Neural progenitor cell (in vitro differentiated cells): Measurements from ENCODE around the gene FBN3.

Experiments used
- CTCF ChIP-seq: fragments of 200-600 bp; sonication (generic); IDR thresholded peaks from 2 replicates; pipeline ENCODE4 v1.5.1; 2017; ENCODE audit warnings: antibody characterized with exemption, mild to moderate bottlenecking
- EZH2phosphoT487 ChIP-seq: fragments of 200-600 bp; sonication (generic); IDR thresholded peaks from 2 replicates; pipeline ENCODE4 v1.6.1; 2017; ENCODE audit warnings: antibody characterized with exemption

DNA sequence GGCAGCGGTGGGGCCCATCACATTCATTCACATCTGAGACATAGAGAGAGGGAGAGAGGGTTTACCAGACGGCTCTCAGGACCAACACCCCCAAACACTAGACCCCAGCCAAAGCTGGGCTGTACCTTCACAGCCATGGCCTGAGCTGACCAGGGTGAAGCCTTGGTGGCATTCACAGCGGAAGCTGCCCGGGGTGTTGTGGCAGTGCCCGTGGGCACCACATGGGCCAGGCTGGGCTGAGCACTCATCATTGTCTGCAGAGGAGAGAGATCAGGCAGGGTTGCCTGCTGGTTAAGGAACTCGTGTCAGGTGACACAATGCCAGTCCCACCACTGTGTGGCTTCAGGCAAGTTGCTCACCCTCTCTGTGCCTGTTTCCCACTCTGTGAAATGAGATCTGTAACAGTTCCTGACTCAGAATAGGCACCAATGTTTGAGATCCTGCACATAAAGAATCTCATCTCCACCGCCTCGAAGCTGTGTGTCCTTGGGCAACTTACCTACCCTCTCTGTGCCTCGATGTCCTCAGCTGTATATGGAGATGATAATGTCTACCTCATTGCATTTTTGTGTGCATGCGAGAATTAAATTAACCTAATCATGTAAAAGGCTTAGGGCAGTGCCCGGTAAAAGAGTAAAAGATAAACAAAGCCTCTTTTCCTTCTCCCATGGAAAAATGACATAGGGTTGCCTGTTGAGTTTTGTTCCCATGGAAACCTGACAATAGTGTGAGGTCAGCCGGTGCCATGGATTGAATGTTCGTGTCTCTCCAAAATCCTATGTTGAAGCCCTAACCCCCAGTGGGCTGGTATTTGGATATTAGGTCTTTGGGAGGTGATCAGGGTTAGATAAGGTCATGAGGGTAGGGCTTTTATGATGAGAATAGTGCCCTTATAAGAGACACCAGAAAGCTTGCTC is 74.0 kb downstream of the FBN3 start:
- TF ChIP-seq EZH2phosphoT487: no peak
- no peak for TF ChIP-seq CTCF
